Stimulated activated CD4-positive, alpha-beta T cell treated with anti-CD3 and anti-CD28 coated beads, Interleukin-1b, Interleukin-23, amount 100 ng/mL, for 1 hour (primary cell): Measurements from ENCODE around the gene GJC2.

Experiments
- DNase-seq, 2 donors: peaks; one replicate each; pipeline ENCODE4 v3.0.0-alpha.2; 2020; ENCODE audit warnings: low read depth in 2 of 2

Gene GJC2

DNA sequence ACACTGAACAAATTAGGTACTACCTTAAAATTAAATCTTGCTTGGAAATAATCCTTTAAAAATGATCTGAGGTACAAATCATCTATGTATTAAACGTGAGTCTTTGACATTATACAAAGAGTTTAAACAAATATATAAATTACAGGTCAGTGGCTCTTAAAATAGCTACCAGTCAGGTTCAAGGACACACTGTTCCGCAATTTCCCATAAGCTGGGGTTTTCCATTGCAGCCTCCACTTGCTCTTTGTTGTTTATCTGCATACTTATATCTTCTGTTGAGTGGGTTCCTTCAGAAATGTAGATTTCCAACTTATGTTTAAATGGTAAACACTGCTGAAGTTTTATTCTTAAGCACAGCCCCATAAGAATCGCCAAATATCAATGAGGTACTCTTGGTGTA lies 34.9 kb upstream of the GJC2 start:
- DNase-seq, result no peak

- DNase-seq, result no peak
Measured at GRCh38 chr1:228117335-228117734, 32.4 kb upstream of the GJC2 start.

DNA sequence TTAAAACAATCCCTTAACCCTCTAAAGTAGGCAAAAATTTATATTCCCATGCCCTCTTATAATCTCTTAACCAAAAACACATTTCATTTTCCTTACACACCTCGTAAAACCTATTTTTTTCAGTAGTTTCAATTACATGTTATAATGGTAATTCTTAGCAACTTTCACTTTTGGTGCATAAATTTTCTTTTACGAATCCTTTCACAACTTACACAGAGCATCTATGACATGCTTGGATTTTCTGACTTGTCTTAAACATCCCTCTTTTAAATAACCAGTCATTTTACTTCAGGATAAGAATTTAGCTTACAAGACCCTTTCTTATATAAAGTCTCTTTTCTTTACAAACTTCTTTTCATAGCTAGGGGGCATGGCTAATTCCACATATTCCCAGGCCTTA lies 31.7 kb upstream of the GJC2 start:
- DNase-seq, result no peak

DNA sequence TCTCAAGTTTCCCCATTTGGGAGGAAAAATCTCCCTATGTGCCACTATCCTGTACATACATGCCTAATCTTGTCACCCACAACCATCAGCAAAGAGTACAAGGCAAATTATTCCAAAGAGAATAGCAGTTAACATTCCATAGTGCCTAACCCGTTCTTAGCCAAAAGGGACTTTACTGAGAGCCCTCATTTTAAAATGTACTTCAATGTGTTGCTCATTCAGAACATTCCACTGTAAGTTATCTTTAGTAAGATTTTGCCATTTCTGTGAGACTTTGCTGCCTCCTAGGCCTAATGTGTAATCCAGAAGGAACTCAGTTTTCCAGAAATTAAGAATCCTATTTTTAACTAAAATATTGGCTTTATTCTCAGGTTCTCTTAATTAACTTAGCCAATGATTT lies 29.4 kb upstream of the GJC2 start:
- no peak for DNase-seq

- DNase-seq, result no peak
Measured at GRCh38 chr1:228120857-228121489, 28.8 kb upstream of the GJC2 start.

GRCh38 chr1:228122921-228123441 lies 26.7 kb upstream of the GJC2 start:
- no peak for DNase-seq

DNA sequence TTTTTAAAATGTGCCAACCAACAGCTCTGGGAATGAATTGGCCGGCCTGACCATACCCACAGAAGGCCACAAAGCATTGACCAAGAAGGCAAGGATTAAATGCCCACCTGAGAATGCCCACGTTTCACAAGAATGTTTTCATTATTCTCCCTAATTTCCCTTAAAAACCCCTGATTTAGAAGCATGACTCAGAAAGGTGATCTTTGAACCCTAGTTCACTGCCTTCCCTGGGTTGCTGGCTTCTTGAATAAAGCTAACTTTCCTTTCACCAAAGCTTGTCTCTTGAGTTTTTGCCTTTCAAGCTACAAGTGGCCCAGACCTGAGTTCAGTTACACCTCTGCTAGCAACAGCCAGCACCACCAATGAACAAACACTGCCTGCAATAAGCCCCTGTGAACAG lies 26.2 kb upstream of the GJC2 start:
- no peak for DNase-seq

GRCh38 chr1:228125185-228125584 lies 24.5 kb upstream of the GJC2 start:
- no peak for DNase-seq

GRCh38 chr1:228131766-228132165 lies 18.0 kb upstream of the GJC2 start:
- no peak for DNase-seq

DNA sequence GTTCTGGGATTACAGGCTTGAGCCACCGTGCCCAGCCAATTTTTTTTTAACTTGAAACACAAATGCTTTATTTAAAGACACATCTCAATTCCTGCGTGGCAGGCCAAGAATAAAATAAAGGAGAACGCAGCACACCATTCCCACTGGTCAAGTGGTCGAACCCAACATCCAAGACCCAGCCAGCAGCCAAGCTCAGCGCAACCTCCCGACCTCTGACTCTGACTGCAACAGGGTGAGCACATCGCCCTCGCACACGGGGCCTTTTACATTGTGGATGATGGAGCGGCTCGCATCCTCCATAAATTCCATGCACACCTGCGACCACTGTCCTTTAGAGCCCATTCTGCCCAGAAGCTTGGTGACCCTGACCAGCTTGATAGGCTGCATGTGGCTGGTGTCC lies 15.1 kb upstream of the GJC2 start:
- DNase-seq, result no peak

- no peak for DNase-seq
Measured at GRCh38 chr1:228136901-228137300, 12.8 kb upstream of the GJC2 start.

GRCh38 chr1:228139406-228139930 lies 10.3 kb upstream of the GJC2 start:
- DNase-seq, result no peak

DNA sequence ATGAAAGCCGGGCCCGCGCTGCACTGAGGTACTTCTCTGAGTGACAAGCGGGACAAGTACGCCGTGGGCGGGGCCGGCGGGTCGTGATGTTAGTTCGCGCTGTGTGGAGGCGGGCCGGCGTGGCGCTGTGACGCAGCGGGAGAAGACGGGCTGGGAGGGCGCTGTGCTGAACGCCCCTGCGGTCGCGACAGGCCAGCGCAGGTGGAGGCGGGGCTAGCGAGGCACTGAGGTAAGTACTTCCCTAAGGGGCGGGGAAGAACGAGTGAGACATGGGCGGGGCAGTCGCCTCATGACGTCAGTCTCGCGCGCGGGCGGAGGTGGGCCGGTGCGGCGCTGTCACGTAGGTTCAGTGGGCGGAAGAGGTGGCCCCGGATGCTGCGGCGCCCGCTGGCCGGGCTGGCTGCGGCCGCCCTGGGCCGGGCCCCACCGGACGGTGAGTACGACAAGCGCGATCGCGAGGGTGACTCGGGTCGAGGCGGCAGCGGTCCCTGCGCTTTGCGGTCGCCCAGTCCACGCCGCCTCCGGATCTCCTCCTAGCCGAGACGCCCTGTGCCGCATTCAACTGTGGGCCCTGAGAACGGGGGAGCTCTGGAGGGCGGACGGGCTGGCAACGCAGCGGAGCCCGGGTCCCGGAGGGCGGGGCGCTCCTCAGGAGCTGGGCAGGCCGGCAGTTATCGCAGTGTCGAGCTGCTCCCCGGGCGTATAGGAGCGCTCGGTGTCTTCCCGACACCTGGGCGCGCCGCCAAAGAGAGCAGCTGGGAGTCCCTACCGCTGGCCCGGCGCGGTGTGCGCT lies 9.6 kb upstream of the GJC2 start, which contains the start of gene GUK1:
Gene GUK1, plus strand, starts transcription at position 349 of the 793 bp plus-strand sequence. Its CDS starts 24 bp downstream, at position 373.
- peak; percentile 98 to 100 for DNase-seq

DNA sequence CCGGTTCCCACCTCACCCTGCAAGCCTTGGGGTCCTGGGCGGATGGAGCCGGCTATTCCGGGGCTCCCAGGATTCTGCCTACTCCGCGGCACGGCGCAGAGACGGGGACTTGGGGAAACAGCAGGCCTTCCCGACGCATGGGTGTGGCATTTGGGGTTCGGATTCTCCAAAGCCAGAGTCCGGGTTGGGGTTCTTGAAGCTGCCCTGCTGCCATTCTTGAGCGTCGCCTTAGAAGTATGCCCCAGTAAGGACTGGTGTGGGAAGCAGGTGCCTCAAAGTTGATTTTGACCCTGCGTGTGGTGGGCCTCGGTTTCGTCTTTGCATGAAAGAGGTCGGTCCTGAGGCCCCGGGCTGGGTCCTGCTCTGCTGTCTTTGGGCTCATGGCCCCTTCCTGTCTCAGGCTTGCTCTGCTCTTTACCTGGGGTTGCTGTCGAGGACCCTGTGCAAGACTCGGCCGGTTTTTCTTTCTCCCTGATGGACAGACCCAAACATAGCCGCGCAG lies 9.0 kb upstream of the GJC2 start:
- no peak for DNase-seq

DNA sequence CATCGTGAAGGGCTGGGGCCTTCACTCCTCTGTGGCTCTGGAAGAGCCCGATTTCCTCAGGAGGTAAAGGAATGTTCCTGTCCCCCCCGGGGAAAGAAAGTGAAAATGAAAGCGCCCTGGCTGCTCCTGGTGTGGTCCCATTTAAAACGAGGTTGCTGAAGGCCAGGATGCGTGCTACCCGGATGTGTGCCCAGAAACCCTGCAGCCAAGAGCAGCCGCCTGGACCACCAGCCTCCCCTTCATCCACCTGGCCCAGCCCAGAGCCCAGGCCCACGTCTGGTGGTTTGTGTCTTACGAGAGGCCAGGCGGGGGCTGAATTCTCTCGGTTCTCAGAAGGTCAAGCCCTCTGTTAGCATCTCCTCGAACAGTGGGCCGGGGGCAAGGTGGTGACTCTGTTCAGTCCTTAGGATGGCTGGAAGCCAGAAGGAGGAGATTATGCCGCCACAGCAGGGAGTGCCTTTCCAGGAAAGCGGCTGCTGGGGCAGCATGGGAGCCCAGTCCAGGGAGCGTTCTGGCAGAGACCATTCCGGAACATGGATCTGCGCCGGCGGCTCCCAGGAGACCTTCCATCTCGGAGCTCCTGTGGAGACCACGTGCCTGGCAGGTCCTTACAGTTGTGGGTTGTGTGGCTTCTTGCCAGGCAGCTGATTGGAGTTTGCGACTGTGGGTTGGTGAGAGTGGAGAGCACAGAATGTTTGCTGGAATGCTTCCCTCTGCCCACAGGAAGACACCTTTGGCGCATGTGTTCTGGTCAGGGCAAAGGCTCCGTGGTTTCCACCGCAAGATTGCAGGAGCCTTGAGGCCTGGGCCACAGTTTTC lies 8.3 kb upstream of the GJC2 start:
- DNase-seq, result no peak

GRCh38 chr1:228142155-228142691 lies 7.5 kb upstream of the GJC2 start:
- no peak for DNase-seq

DNA sequence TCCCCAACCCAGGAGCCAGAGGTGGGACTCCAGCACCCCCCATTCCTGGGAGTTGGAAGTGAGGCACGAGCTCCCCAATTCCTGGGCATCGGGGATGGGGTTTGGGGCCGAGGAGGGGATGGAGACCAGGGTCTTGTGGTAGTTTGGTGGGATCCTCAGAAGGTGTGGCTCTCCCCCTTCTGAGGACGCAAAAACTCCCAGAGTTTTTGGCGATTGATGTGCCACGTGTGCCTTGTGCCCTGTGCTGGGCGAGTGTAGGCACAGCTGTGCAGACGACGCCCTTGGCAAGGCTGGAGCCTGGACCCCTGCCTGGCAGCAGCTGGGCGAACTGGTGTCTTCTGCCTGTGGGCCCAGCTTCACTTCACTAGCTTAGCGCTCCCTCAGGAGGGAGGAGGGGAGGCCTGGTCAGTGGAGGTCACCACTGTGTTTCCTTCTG lies 7.0 kb upstream of the GJC2 start:
- no peak for DNase-seq

DNA sequence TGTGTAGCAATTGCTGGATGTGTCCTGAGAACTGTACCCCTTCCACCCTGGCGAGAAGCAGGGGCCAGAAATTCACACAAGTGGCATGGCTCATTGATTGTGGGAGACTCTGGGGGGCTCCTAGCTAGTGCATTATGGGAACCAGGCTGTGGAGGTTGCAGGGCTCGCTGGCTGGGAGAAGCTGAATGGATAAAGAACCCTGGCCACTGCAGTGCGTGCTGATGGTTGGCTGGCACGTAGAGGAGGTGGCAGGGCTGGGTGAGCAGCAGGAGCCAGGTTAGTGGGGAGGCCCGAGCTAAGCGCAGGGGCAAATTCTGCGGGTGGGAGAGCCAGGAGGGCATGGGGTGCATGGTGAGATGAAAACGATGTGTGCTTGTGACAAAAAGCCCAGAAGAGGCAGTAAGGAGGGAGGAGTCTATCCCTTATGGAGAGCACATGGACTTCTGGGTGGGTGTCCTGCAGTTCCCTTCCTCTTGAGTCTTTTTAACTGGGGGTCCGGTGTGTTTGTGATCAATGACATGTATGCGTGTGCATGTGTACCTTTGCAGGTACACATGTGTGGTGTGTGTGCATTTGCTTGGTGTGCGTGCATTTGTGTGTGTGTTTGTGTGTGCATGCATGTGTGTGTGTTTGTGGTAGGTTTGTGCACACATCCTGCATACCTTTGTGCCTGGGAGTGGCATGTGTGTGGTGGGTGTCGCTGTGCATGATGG lies 6.1 kb upstream of the GJC2 start:
- DNase-seq, result no peak

- no peak for DNase-seq
Measured at GRCh38 chr1:228144193-228144992, 5.3 kb upstream of the GJC2 start.

GRCh38 chr1:228144993-228145343 lies 4.8 kb upstream of the GJC2 start:
- DNase-seq, result no peak
